ENCODE results near the gene FLNB.

DNA sequence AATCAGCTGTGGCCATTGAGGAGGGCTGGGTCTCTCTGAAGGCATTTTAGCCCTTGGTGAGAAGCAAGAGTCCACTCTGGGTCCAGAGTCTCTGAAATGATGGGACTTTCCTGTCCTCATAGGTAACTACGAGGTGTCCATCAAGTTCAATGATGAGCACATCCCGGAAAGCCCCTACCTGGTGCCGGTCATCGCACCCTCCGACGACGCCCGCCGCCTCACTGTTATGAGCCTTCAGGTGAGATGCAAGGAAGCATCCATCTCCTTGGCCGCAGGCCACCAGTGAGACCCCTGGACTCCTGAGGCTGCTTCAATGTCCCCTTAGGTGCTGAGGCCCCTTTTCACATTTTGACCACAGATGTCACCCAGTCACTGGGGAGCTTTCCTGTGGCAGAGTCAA, 147.6 kb downstream of the FLNB start:
- TF ChIP-seq RCOR1 (IDR thresholded peaks at IDR 0.05; ENCODE audit: insufficient replicate concordance, low read length) (no peak), POLR2A (IDR thresholded peaks at IDR 0.05; ENCODE audit: low read depth, low read length) (no peak), CEBPB (IDR thresholded peaks at IDR 0.05; ENCODE audit: low read depth, low read length) (no peak), NFE2L2 (IDR thresholded peaks at IDR 0.05; ENCODE audit: low read depth, low read length) (no peak), RFX5 (IDR thresholded peaks at IDR 0.05; ENCODE audit: low read depth, low read length) (no peak)
- TF ChIP-seq, protein P1, sequence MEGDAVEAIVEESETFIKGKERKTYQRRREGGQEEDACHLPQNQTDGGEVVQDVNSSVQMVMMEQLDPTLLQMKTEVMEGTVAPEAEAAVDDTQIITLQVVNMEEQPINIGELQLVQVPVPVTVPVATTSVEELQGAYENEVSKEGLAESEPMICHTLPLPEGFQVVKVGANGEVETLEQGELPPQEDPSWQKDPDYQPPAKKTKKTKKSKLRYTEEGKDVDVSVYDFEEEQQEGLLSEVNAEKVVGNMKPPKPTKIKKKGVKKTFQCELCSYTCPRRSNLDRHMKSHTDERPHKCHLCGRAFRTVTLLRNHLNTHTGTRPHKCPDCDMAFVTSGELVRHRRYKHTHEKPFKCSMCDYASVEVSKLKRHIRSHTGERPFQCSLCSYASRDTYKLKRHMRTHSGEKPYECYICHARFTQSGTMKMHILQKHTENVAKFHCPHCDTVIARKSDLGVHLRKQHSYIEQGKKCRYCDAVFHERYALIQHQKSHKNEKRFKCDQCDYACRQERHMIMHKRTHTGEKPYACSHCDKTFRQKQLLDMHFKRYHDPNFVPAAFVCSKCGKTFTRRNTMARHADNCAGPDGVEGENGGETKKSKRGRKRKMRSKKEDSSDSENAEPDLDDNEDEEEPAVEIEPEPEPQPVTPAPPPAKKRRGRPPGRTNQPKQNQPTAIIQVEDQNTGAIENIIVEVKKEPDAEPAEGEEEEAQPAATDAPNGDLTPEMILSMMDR (conservative IDR thresholded peaks at IDR 0.05; ENCODE audit: low read depth, low read length) = no peak
- TF ChIP-seq, protein P2, sequence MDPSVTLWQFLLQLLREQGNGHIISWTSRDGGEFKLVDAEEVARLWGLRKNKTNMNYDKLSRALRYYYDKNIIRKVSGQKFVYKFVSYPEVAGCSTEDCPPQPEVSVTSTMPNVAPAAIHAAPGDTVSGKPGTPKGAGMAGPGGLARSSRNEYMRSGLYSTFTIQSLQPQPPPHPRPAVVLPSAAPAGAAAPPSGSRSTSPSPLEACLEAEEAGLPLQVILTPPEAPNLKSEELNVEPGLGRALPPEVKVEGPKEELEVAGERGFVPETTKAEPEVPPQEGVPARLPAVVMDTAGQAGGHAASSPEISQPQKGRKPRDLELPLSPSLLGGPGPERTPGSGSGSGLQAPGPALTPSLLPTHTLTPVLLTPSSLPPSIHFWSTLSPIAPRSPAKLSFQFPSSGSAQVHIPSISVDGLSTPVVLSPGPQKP (IDR thresholded peaks at IDR 0.05; ENCODE audit: borderline replicate concordance, low read depth, low read length) = no peak
